ENCODE data around the gene PRR30.

GRCh38 chr2:27108221-27108620 lies 31.0 kb downstream of the PRR30 start:
- TF ChIP-seq ZBTB33 (IDR thresholded peaks at IDR 0.05) = no peak
- no peak for TF ChIP-seq CTCF (IDR thresholded peaks at IDR 0.05 in 2 of 3, conservative IDR thresholded peaks at IDR 0.05 in 1 of 3; ENCODE audit: control insufficient read depth in 2 of 3, extremely low read depth in 1 of 3, insufficient read depth in 1 of 3, low read depth in 3 of 3, low read length in 3 of 3)
- TF ChIP-seq KDM1A (IDR thresholded peaks at IDR 0.05; ENCODE audit: borderline replicate concordance) = no peak
- TF ChIP-seq BHLHE40 (IDR thresholded peaks at IDR 0.05; ENCODE audit: borderline replicate concordance in 1 of 2, low read depth in 2 of 2, low read length in 1 of 2) = no peak
- no peak for TF ChIP-seq CEBPZ (IDR thresholded peaks at IDR 0.05; ENCODE audit: low read depth, low read length)
- no peak for TF ChIP-seq SIX5 (IDR thresholded peaks at IDR 0.05; ENCODE audit: low read depth, low read length, severe bottlenecking)
- TF ChIP-seq PAX5 (IDR thresholded peaks at IDR 0.05; ENCODE audit: borderline replicate concordance, low read depth, low read length) = no peak
- TF ChIP-seq MYC (IDR thresholded peaks at IDR 0.05; ENCODE audit: insufficient read depth, insufficient read length, insufficient replicate concordance, low read length, severe bottlenecking) = no peak
- no peak for TF ChIP-seq NR2C2 (IDR thresholded peaks at IDR 0.05; ENCODE audit: borderline replicate concordance, control insufficient read depth, insufficient read length, low read depth)
- TF ChIP-seq EZH2 (IDR thresholded peaks at IDR 0.05; ENCODE audit: borderline replicate concordance, control insufficient read depth, low read depth, low read length) = no peak
- no peak for TF ChIP-seq SPI1 (IDR thresholded peaks at IDR 0.05; ENCODE audit: borderline replicate concordance, insufficient read depth, low read depth, low read length)
- no peak for TF ChIP-seq ATF2 (IDR thresholded peaks at IDR 0.05; ENCODE audit: low read length)
- TF ChIP-seq ZNF24 (IDR thresholded peaks at IDR 0.05) = no peak

Measured in GM12878 (cell line).